Activated naive CD8-positive, alpha-beta T cell treated with anti-CD3 and anti-CD28 coated beads, Interleukin-2, amount 50 U/mL, for 16 hours (primary cell): Measurements from ENCODE around the gene NCKAP5.

Experiments used
- DNase-seq: peaks from one replicate; pipeline ENCODE4 v3.0.0-alpha.2; 2020; ENCODE audit warnings: low read depth, low spot score

Gene NCKAP5

GRCh38 chr2:133422931-133423351, 145.3 kb downstream of the NCKAP5 start:
- DNase-seq, result no peak

GRCh38 chr2:133421516-133422324, 146.5 kb downstream of the NCKAP5 start:
- no peak for DNase-seq

GRCh38 chr2:133420788-133421187, 147.5 kb downstream of the NCKAP5 start:
- no peak for DNase-seq

GRCh38 chr2:133418671-133419070, 149.6 kb downstream of the NCKAP5 start:
- DNase-seq, result no peak

- DNase-seq, result no peak
Observed at GRCh38 chr2:133418021-133418420, 150.2 kb downstream of the NCKAP5 start.

GRCh38 chr2:133417415-133417814, 150.8 kb downstream of the NCKAP5 start:
- DNase-seq, result no peak

- no peak for DNase-seq
Observed at GRCh38 chr2:133416736-133417135, 151.5 kb downstream of the NCKAP5 start.

GRCh38 chr2:133416146-133416545, 152.1 kb downstream of the NCKAP5 start:
- DNase-seq, result no peak

GRCh38 chr2:133415210-133415876, 152.9 kb downstream of the NCKAP5 start:
- DNase-seq, result no peak

- no peak for DNase-seq
Observed at GRCh38 chr2:133414486-133415209, 153.6 kb downstream of the NCKAP5 start.

GRCh38 chr2:133413863-133414262, 154.4 kb downstream of the NCKAP5 start:
- DNase-seq, result no peak

GRCh38 chr2:133412694-133413093, 155.6 kb downstream of the NCKAP5 start:
- no peak for DNase-seq

GRCh38 chr2:133411857-133412256, 156.4 kb downstream of the NCKAP5 start:
- no peak for DNase-seq

- no peak for DNase-seq
Observed at GRCh38 chr2:133411101-133411500, 157.2 kb downstream of the NCKAP5 start.

GRCh38 chr2:133409581-133410285, 158.5 kb downstream of the NCKAP5 start:
- no peak for DNase-seq

GRCh38 chr2:133408671-133409070, 159.6 kb downstream of the NCKAP5 start:
- no peak for DNase-seq

- no peak for DNase-seq
Observed at GRCh38 chr2:133407341-133407740, 160.9 kb downstream of the NCKAP5 start.

GRCh38 chr2:133405252-133405651, 163.0 kb downstream of the NCKAP5 start:
- DNase-seq, result no peak

- no peak for DNase-seq
Observed at GRCh38 chr2:133400411-133400810, 167.9 kb downstream of the NCKAP5 start.

- DNase-seq, result no peak
Observed at GRCh38 chr2:133393895-133394294, 174.4 kb downstream of the NCKAP5 start.

- no peak for DNase-seq
Observed at GRCh38 chr2:133390156-133390555, 178.1 kb downstream of the NCKAP5 start.

- no peak for DNase-seq
Observed at GRCh38 chr2:133389569-133389968, 178.7 kb downstream of the NCKAP5 start.
